NK-92 (cell line): ENCODE results near the gene GRB10.
"Not testable (repeated sequence)": the region's sequence is repeated elsewhere in the genome, so short reads cannot be mapped to it uniquely, and the experiment has no call there.

Experiments
- DNase-seq: peaks from one replicate; lab custom pipeline; 2025; ENCODE audit not compliant: unreplicated experiment; lab: John Stamatoyannopoulos, UW

The GRB10 gene

GRCh38 chr7:50589364-50589763 is 193.3 kb downstream of the GRB10 start:
- no peak for DNase-seq

DNA sequence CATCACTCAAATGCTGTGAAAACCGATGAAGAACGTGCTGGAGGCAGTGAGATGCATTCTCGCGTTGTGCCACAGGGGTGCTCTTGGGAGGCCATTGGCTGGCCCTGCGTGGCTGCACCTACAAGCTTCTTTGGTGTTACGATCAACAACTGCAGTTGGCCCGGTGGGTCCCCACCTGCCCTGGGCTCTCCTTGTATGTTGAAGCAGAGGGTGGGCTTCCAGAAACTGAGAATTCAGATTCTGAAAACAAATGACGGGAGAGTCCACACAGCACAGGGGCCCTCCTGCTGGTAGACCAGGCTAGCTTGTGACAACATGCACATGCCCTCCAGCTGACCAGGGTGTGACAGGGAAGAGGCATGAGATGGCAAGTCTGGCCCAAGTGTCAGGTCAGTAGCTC is 193.8 kb downstream of the GRB10 start:
- DNase-seq: no peak

DNA sequence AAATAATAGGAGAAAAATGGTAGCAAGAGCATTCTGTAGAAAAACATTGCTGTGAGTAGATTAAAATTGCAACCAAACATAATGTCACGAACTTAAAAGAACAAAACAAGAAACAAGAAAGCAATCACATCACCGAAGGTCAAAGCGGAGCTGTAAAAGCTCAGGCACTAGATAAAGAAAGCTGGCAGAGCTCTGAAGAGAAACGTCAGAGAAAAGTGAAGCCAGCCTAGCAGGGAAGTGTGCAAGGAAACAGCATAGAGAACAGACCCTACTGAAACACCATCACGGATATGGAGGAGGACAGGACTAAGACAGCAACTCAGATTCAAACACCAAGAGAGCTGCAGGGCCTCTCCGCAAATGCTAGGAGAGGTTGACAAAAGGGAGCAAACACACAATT is 195.0 kb downstream of the GRB10 start:
- DNase-seq: no peak

GRCh38 chr7:50584793-50585408 is 197.8 kb downstream of the GRB10 start:
- DNase-seq: no peak

GRCh38 chr7:50584386-50584785 is 198.3 kb downstream of the GRB10 start:
- DNase-seq: no peak

GRCh38 chr7:50583295-50583694 is 199.4 kb downstream of the GRB10 start:
- not testable (repeated sequence) for DNase-seq

DNA sequence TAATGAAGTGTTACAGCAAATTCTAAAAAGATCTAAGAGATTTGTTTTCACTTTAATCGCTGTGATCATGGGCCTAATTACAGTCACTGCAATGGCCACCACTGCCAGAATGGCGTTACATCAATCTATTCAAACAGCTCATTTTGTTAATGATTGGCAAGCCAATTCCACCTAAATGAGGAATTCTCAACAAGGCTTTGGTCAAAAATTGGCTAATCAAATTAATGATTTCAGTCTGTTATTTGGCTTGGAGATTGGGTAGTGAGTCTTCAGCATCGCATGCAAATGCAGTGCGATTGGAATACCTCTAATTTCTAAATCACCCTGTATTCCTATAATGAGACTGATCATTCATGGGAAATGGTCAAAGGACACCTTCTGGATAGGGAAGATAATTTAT is 200.4 kb downstream of the GRB10 start:
- not testable (repeated sequence) for DNase-seq

GRCh38 chr7:50580666-50581065 is 202.0 kb downstream of the GRB10 start:
- not testable (repeated sequence) for DNase-seq

DNA sequence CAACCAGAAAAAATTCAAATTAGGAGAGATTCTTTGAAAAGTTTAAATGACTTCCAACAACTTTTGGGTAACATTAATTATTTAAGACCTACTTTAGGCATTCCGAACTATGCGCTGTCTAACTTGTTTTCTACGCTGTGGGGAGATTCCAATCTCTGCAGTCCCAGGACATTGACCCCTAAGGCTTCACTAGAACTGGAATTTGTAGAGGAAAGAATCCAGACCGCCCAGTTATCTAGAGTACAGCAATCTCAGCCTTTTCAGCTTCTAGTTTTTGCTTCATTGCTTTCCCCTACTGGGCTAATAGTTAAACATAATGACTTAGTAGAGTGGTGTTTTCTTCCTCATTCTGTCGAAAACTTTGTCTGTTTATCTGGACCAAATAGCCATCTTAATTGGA is 202.6 kb downstream of the GRB10 start:
- no peak for DNase-seq

GRCh38 chr7:50578105-50578504 is 204.6 kb downstream of the GRB10 start:
- not testable (repeated sequence) for DNase-seq

GRCh38 chr7:50577569-50577968 is 205.1 kb downstream of the GRB10 start:
- no peak for DNase-seq

DNA sequence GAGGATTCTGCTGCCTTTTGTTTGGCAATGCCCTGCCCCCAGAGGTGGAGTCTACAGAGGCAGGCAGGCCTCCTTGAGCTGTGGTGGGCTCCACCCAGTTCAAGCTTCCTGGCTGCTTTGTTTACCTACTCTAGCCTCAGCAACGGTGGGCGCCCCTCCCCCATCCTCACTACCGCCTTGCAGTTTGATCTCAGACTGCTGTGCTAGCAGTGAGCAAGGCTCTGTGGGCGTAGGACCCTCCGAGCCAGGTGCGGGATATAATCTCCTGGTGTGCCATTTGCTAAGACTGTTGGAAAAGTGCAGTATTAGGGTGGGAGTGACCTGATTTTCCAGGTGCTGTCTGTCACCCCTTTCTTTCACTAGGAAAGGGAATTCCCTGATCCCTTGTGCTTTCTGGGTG is 206.3 kb downstream of the GRB10 start:
- DNase-seq: not testable (repeated sequence)

DNA sequence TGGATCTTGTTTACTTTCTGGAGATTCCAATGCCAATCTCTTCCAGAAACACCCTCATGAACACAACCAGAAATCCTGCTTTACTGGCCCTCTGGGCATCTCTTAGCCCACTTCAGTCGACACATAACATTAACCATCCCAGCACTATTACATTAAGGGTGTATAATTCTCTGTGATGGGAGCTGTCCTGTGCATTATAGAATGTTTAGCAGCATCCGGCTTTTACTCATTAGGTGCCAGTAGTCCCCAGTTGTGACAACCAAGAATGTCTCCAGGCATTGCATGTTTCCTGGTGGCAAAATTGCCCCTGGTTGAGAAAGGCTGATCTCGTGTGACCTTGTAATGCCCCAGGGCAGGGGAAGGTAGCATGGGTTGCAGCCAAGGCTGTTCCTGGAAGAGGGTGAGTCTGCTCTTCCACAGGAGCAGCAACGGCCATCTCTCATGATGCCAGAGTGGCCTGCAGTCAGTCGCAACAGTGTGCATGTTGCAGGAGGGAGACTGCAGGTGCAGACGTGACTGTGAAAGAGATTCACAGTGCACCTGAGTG is 214.9 kb downstream of the GRB10 start:
- no peak for DNase-seq

DNA sequence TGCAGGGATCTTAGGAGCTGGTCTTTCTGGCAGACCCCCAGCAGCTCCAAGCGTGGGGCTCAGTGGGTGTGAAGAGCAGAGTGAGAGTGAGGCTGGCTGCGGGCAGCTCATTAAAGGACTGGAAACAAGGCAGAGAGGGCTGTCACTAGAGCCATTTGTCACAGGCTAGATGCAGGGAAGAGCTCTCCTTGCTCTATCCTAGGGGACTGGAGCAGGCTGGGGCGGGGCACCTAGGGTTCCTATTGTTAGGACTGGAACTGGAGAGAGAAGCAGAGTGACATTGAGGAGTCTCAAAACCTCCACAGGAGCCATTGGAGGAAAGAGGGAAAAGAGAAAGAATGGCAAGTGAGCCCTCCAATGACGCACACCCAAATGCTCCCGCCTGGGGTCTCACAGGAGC is 216.7 kb downstream of the GRB10 start:
- no peak for DNase-seq

GRCh38 chr7:50565559-50565916 is 217.2 kb downstream of the GRB10 start:
- no peak for DNase-seq

GRCh38 chr7:50564640-50565558 is 217.8 kb downstream of the GRB10 start, which contains the start of gene DDC:
DDC (minus strand) TSS chr7:50565405; CDS start chr7:50544085, 21,320 bp downstream.
- no peak for DNase-seq

DNA sequence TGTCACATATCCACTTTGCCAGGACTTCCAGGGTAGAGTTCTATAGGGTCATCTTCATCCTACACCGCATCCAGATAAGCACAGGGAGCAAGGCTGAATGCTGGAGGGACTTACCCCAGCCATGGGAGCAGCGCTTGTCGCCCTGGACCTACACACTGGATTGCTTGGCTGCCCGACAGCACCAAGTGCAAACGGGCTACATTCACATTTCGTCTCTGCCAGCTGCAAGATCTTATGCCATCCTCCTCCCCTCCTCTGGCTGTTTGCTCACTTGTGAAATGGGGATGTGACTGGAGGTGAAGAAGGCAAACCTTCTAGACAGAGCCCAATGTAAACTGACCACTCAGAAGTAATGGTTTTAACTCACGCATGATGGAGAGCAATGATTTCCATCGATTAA is 218.5 kb downstream of the GRB10 start:
- no peak for DNase-seq

- no peak for DNase-seq
These were observed 220.6 kb downstream of the GRB10 start for GRCh38 chr7:50562136-50562535.

GRCh38 chr7:50560865-50561351 is 221.8 kb downstream of the GRB10 start:
- no peak for DNase-seq

DNA sequence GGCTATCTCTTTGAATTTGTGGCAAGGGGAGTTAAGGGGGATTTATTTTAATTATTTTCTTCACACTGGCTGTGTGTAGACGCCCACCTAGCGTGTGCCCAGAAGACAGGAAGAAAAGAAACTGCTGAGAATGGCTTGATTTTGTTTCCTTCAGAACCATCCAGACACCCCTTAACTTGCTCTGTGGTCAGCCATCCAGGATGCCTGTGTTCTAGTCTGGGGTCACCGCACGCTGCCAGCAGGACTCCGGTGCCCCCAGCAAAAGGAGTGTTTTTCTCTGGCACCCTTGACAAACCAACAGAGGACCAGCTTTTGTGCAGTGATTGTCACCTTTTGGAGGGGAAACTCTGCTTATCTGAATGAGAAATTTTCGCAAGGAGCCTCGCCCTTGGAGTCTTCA is 222.8 kb downstream of the GRB10 start:
- DNase-seq: no peak

GRCh38 chr7:50558294-50559053 is 224.2 kb downstream of the GRB10 start:
- DNase-seq: no peak
